CD14-positive monocyte (primary cell): ENCODE results near the gene DENND1B. TPM values are rescaled to one million over a fixed set of nuclear protein-coding genes. Genes with fewer than 3 reads are reported as not detected.

Source experiments
- DNase-seq, 3 donors: peaks; one replicate each; pipeline ENCODE4 v3.0.0-alpha.2; 2011 to 2022
- H2AFZ ChIP-seq: 2 replicates; pipeline ENCODE4 v1.6.0; 2012; ENCODE audit warnings: mild to moderate bottlenecking, low read depth, low read length, inconsistent platforms; ENCODE audit not compliant: insufficient read depth, poor library complexity, severe bottlenecking
- H3K27ac ChIP-seq, 2 donors: 1 replicate in 1 of 2; 2 replicates in 1 of 2; pipeline ENCODE4 v1.5.1; 2012 to 2013; ENCODE audit warnings: low read length in 2 of 2, control low read depth in 1 of 2, inconsistent platforms in 1 of 2, low read depth in 1 of 2, mild to moderate bottlenecking in 1 of 2
- H3K27me3 ChIP-seq, 2 donors: one replicate each; pipeline versions ENCODE4 v1.6.0 to v1.6.1; 2011 to 2013; ENCODE audit warnings: low read length in 2 of 2; ENCODE audit not compliant: control insufficient read depth in 2 of 2, insufficient read depth in 2 of 2
- H3K36me3 ChIP-seq, 2 donors: replicated peaks in 1 of 2; 1 replicate in 1 of 2; 2 replicates in 1 of 2; pipeline versions ENCODE4 v1.5.1 to v1.6.1; 2012 to 2013; ENCODE audit warnings: low read length in 2 of 2, control low read depth in 1 of 2, inconsistent platforms in 1 of 2, mild to moderate bottlenecking in 1 of 2; ENCODE audit not compliant: insufficient read depth in 2 of 2, control insufficient read depth in 1 of 2
- H3K4me1 ChIP-seq, 2 donors: 1 replicate in 1 of 2; 2 replicates in 1 of 2; pipeline versions ENCODE4 v1.5.1 to v1.6.1; 2012 to 2013; ENCODE audit warnings: low read length in 2 of 2, control low read depth in 1 of 2, inconsistent platforms in 1 of 2, mild to moderate bottlenecking in 1 of 2, moderate library complexity in 1 of 2; ENCODE audit not compliant: insufficient read depth in 2 of 2, control insufficient read depth in 1 of 2
- H3K4me2 ChIP-seq: replicated peaks from 2 replicates; pipeline ENCODE3; 2012; ENCODE audit warnings: low read length, moderate library complexity, mild to moderate bottlenecking; ENCODE audit not compliant: poor library complexity, severe bottlenecking; ENCODE audit errors: extremely low read depth
- H3K4me3 ChIP-seq, 3 experiments: fragments of 200-600 bp in 1 of 3; sonication (generic) in 1 of 3; replicated peaks in 1 of 3; 1 replicate in 2 of 3; 2 replicates in 1 of 3; pipeline ENCODE4 v1.5.1; 2011 to 2013; ENCODE audit warnings: low read length in 3 of 3, mild to moderate bottlenecking in 3 of 3, control low read depth in 2 of 3, low read depth in 2 of 3, inconsistent platforms in 1 of 3, moderate library complexity in 1 of 3
- H3K79me2 ChIP-seq: 2 replicates; pipeline ENCODE4 v1.6.0; 2012; ENCODE audit warnings: mild to moderate bottlenecking, control low read depth, inconsistent platforms, low read length, moderate library complexity; ENCODE audit not compliant: insufficient read depth
- H3K9ac ChIP-seq: 2 replicates; pipeline ENCODE4 v1.6.0; 2017; ENCODE audit warnings: low read length, mild to moderate bottlenecking; ENCODE audit not compliant: insufficient read depth, poor library complexity, severe bottlenecking
- H3K9me3 ChIP-seq, 2 donors: replicated peaks in 1 of 2; 1 replicate in 1 of 2; 2 replicates in 1 of 2; pipeline versions ENCODE4 v1.5.1 to v1.6.1; 2012 to 2013; ENCODE audit warnings: low read length in 2 of 2, control low read depth in 1 of 2; ENCODE audit not compliant: control insufficient read depth in 1 of 2, insufficient read depth in 1 of 2
- H4K20me1 ChIP-seq: 2 replicates; pipeline ENCODE4 v1.6.0; 2012; ENCODE audit warnings: mild to moderate bottlenecking, low read length, control low read depth, moderate library complexity; ENCODE audit not compliant: insufficient read depth
- H3K27ac Mint-ChIP-seq, 7 donors: one replicate each; pipeline ENCODE4 v1.8.0; 2020; ENCODE audit warnings: mild to moderate bottlenecking in 7 of 7, mixed read lengths in 7 of 7, moderate library complexity in 6 of 7, inconsistent platforms in 2 of 7
- H3K27me3 Mint-ChIP-seq, 3 donors: one replicate each; pipeline ENCODE4 v1.8.0; 2021 to 2022; ENCODE audit warnings: low read depth in 3 of 3, mild to moderate bottlenecking in 3 of 3, mixed read lengths in 3 of 3, moderate library complexity in 3 of 3, inconsistent platforms in 1 of 3
- H3K36me3 Mint-ChIP-seq, 2 donors: one replicate each; pipeline ENCODE4 v1.8.0; 2020; ENCODE audit warnings: mixed read lengths in 2 of 2, inconsistent platforms in 1 of 2, mild to moderate bottlenecking in 1 of 2
- H3K4me1 Mint-ChIP-seq: one replicate; pipeline ENCODE4 v1.8.0; 2020; ENCODE audit warnings: mild to moderate bottlenecking, mixed read lengths
- H3K4me3 Mint-ChIP-seq, 2 donors: one replicate each; pipeline ENCODE4 v1.8.0; 2020; ENCODE audit warnings: mild to moderate bottlenecking in 2 of 2, mixed read lengths in 2 of 2, moderate library complexity in 1 of 2
- H3K9me3 Mint-ChIP-seq, 7 donors: one replicate each; pipeline ENCODE4 v1.8.0; 2020 to 2022; ENCODE audit warnings: mixed read lengths in 7 of 7, mild to moderate bottlenecking in 6 of 7, moderate library complexity in 6 of 7, inconsistent platforms in 2 of 7
- WGBS: methylation state at CpG from one replicate; pipeline ENCODE4 v1.1.5; 2013; ENCODE audit warnings: missing lambda C conversion rate; ENCODE audit not compliant: insufficient coverage; 5-methylcytosine and 5-hydroxymethylcytosine counted together
- intact Hi-C, 2 donors: fragments of 100-400 bp; cut with micrococcal nuclease; formaldehyde crosslinking; loops; one replicate each; pipeline versions ENCODE4 v1.15.0 to v1.15.1; 2023
- polyA plus RNA-seq, 3 donors: library from polyadenylated mRNA; depleted of rRNA in 1 of 3; unstranded in 2 of 3; stranded (reverse) in 1 of 3; fragments of 300-500 nt in 2 of 3; fragments of >200 nt in 1 of 3; fragmentation: Illumina TruSeq in 2 of 3; gene quantifications; 1 replicate in 2 of 3; 2 replicates in 1 of 3; pipeline ENCODE4 v1.2.3, GENCODE V29; 2012 to 2021
- TF ChIP-seq, protein P1 (sequence below): fragments of 200-600 bp; IDR thresholded peaks from one replicate; pipeline ENCODE4 v1.8.0; 2022; ENCODE audit warnings: antibody characterized with exemption, mild to moderate bottlenecking

The DENND1B gene
- polyA plus RNA-seq, 3 donors = 3.0 to 8.2 (median 5.7) TPM

GRCh38 chr1:197779921-197780320 lies 4.6 kb upstream of the DENND1B start:
- no peak overlapping the region for H3K4me3 ChIP-seq
- H3K27ac Mint-ChIP-seq = no peak overlapping the region
- H3K9ac ChIP-seq = no peak overlapping the region
- H3K36me3 Mint-ChIP-seq = no peaks in the 10 kb centered on the region
- no peak overlapping the region for H3K4me3 Mint-ChIP-seq
- H3K4me1 ChIP-seq = peaks cover 26 to 51% of the 10 kb centered on the region in 2 donors
- intact Hi-C loops = loop anchor here (5.0 kb wide), 1 partner anchor 57 kb away; no protein-coding TSS in a partner anchor
- H4K20me1 ChIP-seq = no peaks in the 10 kb centered on the region
- H3K4me2 ChIP-seq = no peak overlapping the region
- no peaks in the 10 kb centered on the region for H3K27me3 Mint-ChIP-seq
- H3K9me3 Mint-ChIP-seq = no peaks in the 10 kb centered on the region
- H3K79me2 ChIP-seq = no peaks in the 10 kb centered on the region
- H3K9me3 ChIP-seq = no peaks in the 10 kb centered on the region
- DNase-seq = no peak
- H3K27me3 ChIP-seq = no peaks in the 10 kb centered on the region
- no peaks in the 10 kb centered on the region for H3K36me3 ChIP-seq
- no peak overlapping the region for H2AFZ ChIP-seq
- no peak overlapping the region for H3K27ac ChIP-seq
- TF ChIP-seq, protein P1, sequence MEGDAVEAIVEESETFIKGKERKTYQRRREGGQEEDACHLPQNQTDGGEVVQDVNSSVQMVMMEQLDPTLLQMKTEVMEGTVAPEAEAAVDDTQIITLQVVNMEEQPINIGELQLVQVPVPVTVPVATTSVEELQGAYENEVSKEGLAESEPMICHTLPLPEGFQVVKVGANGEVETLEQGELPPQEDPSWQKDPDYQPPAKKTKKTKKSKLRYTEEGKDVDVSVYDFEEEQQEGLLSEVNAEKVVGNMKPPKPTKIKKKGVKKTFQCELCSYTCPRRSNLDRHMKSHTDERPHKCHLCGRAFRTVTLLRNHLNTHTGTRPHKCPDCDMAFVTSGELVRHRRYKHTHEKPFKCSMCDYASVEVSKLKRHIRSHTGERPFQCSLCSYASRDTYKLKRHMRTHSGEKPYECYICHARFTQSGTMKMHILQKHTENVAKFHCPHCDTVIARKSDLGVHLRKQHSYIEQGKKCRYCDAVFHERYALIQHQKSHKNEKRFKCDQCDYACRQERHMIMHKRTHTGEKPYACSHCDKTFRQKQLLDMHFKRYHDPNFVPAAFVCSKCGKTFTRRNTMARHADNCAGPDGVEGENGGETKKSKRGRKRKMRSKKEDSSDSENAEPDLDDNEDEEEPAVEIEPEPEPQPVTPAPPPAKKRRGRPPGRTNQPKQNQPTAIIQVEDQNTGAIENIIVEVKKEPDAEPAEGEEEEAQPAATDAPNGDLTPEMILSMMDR = no peak
- peaks cover 50% of the 10 kb centered on the region for H3K4me1 Mint-ChIP-seq

- Mint-ChIP-seq H3K27ac (peak overlapping the region; percentile 50 to 86 (median 64)), H3K36me3 (no peaks in the 10 kb centered on the region), H3K9me3 (no peaks in the 10 kb centered on the region), H3K4me1 (peaks cover 59% of the 10 kb centered on the region), H3K4me3 (peak overlapping the region; percentile 14 to 62), H3K27me3 (no peaks in the 10 kb centered on the region)
- H3K27me3 ChIP-seq = no peaks in the 10 kb centered on the region
- H3K4me1 ChIP-seq = peaks cover 32 to 59% of the 10 kb centered on the region in 2 donors
- H3K79me2 ChIP-seq = peaks cover 12% of the 10 kb centered on the region
- H3K36me3 ChIP-seq = no peaks in the 10 kb centered on the region
- no peaks in the 10 kb centered on the region for H3K9me3 ChIP-seq
- H2AFZ ChIP-seq = no peak overlapping the region
- intact Hi-C loops = loop anchor here (5.0 kb wide), 1 partner anchor 59 kb away; no protein-coding TSS in a partner anchor
- peak in 1 of 3 donors; percentile 20 for DNase-seq
- WGBS = 79% methylated on average over 2 of the region's 4 CpGs
- TF ChIP-seq, protein P1 = no peak
- peak overlapping the region; percentile 29 for H3K4me2 ChIP-seq
- H3K9ac ChIP-seq = no peak overlapping the region
- peak overlapping the region in 1 of 3 experiments; percentile 28 for H3K4me3 ChIP-seq
- no peaks in the 10 kb centered on the region for H4K20me1 ChIP-seq
- H3K27ac ChIP-seq = peak overlapping the region in 1 of 2 donors; percentile 59
Measured at GRCh38 chr1:197778366-197778945, 3.2 kb upstream of the DENND1B start.
